Mesenchymal stem cell (in vitro differentiated cells and primary cell): ENCODE results near the gene PHF2.
"Not testable (repeated sequence)": the region's sequence is repeated elsewhere in the genome, so short reads cannot be mapped to it uniquely, and the experiment has no call there.

Source experiments
- DNase-seq: peaks from one replicate; pipeline ENCODE4 v3.0.0-alpha.2; 2013
- H2AFZ ChIP-seq: one replicate; pipeline ENCODE4 v1.6.1; 2013; ENCODE audit warnings: low read depth, mild to moderate bottlenecking, control low read depth, inconsistent platforms, low read length, moderate library complexity
- H2AK5ac ChIP-seq: 2 replicates; pipeline ENCODE4 v1.6.1; 2013; ENCODE audit warnings: low read length, moderate library complexity, mild to moderate bottlenecking, inconsistent platforms; ENCODE audit not compliant: severe bottlenecking
- H2BK120ac ChIP-seq: one replicate; pipeline ENCODE4 v1.6.1; 2013; ENCODE audit warnings: low read depth, mild to moderate bottlenecking, inconsistent platforms, low read length, moderate library complexity
- H2BK12ac ChIP-seq, 2 experiments: one replicate each; pipeline ENCODE4 v1.6.1; 2013; ENCODE audit warnings: inconsistent platforms in 2 of 2, low read length in 2 of 2, mild to moderate bottlenecking in 2 of 2, moderate library complexity in 2 of 2, control low read depth in 1 of 2
- H2BK15ac ChIP-seq: one replicate; pipeline ENCODE4 v1.6.1; 2013; ENCODE audit warnings: mild to moderate bottlenecking, low read depth, inconsistent platforms; ENCODE audit not compliant: poor library complexity, severe bottlenecking
- H2BK5ac ChIP-seq: 2 replicates; pipeline ENCODE4 v1.6.1; 2013; ENCODE audit warnings: low read depth, mild to moderate bottlenecking, low read length, control low read depth, inconsistent platforms; ENCODE audit not compliant: poor library complexity, severe bottlenecking
- H3K14ac ChIP-seq, 2 experiments: one replicate each; pipeline ENCODE4 v1.6.1; 2013; ENCODE audit warnings: inconsistent platforms in 2 of 2, low read length in 2 of 2, control low read depth in 1 of 2, mild to moderate bottlenecking in 1 of 2, moderate library complexity in 1 of 2
- H3K18ac ChIP-seq, 2 experiments: one replicate each; pipeline ENCODE4 v1.6.1; 2013; ENCODE audit warnings: inconsistent platforms in 2 of 2, low read length in 2 of 2, control low read depth in 1 of 2, low read depth in 1 of 2, mild to moderate bottlenecking in 1 of 2
- H3K23ac ChIP-seq, 2 experiments: one replicate each; pipeline ENCODE4 v1.6.1; 2013; ENCODE audit warnings: inconsistent platforms in 2 of 2, low read length in 2 of 2, mild to moderate bottlenecking in 2 of 2, moderate library complexity in 2 of 2, control low read depth in 1 of 2
- H3K27ac ChIP-seq: 2 replicates; pipeline ENCODE4 v1.5.1; 2013; ENCODE audit warnings: mild to moderate bottlenecking, moderate library complexity, low read length, control low read depth, inconsistent platforms; ENCODE audit not compliant: poor library complexity, severe bottlenecking
- H3K27me3 ChIP-seq, 2 experiments: 2 replicates each; pipeline versions ENCODE4 v1.6.1 to v1.7.0; 2013; ENCODE audit warnings: low read length in 2 of 2, mild to moderate bottlenecking in 2 of 2, moderate library complexity in 2 of 2, control low read depth in 1 of 2, inconsistent platforms in 1 of 2; ENCODE audit not compliant: control insufficient read depth in 1 of 2, insufficient read depth in 1 of 2
- H3K36me3 ChIP-seq, 2 experiments: 2 replicates each; pipeline versions ENCODE4 v1.6.1 to v1.7.0; 2013; ENCODE audit warnings: low read length in 2 of 2, control low read depth in 1 of 2, inconsistent platforms in 1 of 2, low read depth in 1 of 2, mild to moderate bottlenecking in 1 of 2; ENCODE audit not compliant: insufficient read depth in 2 of 2, control insufficient read depth in 1 of 2
- H3K4ac ChIP-seq, 2 experiments: one replicate each; pipeline ENCODE4 v1.6.1; 2013; ENCODE audit warnings: inconsistent platforms in 2 of 2, low read length in 2 of 2, mild to moderate bottlenecking in 2 of 2, moderate library complexity in 2 of 2, control low read depth in 1 of 2, low read depth in 1 of 2
- H3K4me1 ChIP-seq: 2 replicates; pipeline ENCODE4 v1.6.1; 2013; ENCODE audit warnings: low read depth, low read length, control low read depth; ENCODE audit not compliant: control insufficient read depth, insufficient read depth
- H3K4me2 ChIP-seq: 2 replicates; pipeline ENCODE4 v1.6.1; 2013; ENCODE audit warnings: low read length, mild to moderate bottlenecking, inconsistent platforms; ENCODE audit not compliant: poor library complexity, severe bottlenecking
- H3K4me3 ChIP-seq, 2 experiments: 2 replicates each; pipeline versions ENCODE4 v1.5.1 to v1.7.0; 2013; ENCODE audit warnings: low read length in 2 of 2, mild to moderate bottlenecking in 2 of 2, control low read depth in 1 of 2, low read depth in 1 of 2; ENCODE audit not compliant: insufficient read depth in 1 of 2
- H3K79me1 ChIP-seq: replicated peaks from 2 replicates; pipeline ENCODE4 v1.6.1; 2013; ENCODE audit warnings: mild to moderate bottlenecking, control low read depth, low read length, inconsistent platforms; ENCODE audit not compliant: poor library complexity, severe bottlenecking
- H3K9ac ChIP-seq: 2 replicates; pipeline ENCODE4 v1.7.0; 2013; ENCODE audit warnings: mild to moderate bottlenecking, low read length, moderate library complexity
- H3K9me3 ChIP-seq: 2 replicates; pipeline ENCODE4 v1.7.0; 2013; ENCODE audit warnings: mild to moderate bottlenecking, low read length; ENCODE audit not compliant: control insufficient read depth
- H4K8ac ChIP-seq: one replicate; pipeline ENCODE4 v1.6.1; 2013; ENCODE audit warnings: inconsistent platforms, mild to moderate bottlenecking, low read length, moderate library complexity
- H4K91ac ChIP-seq: one replicate; pipeline ENCODE4 v1.6.1; 2013; ENCODE audit warnings: mild to moderate bottlenecking, low read length, inconsistent platforms
- WGBS: methylation state at CpG from one replicate; pipeline ENCODE4 v1.1.7; 2013; ENCODE audit warnings: mixed read lengths; 5-methylcytosine and 5-hydroxymethylcytosine counted together

PHF2 gene

DNA sequence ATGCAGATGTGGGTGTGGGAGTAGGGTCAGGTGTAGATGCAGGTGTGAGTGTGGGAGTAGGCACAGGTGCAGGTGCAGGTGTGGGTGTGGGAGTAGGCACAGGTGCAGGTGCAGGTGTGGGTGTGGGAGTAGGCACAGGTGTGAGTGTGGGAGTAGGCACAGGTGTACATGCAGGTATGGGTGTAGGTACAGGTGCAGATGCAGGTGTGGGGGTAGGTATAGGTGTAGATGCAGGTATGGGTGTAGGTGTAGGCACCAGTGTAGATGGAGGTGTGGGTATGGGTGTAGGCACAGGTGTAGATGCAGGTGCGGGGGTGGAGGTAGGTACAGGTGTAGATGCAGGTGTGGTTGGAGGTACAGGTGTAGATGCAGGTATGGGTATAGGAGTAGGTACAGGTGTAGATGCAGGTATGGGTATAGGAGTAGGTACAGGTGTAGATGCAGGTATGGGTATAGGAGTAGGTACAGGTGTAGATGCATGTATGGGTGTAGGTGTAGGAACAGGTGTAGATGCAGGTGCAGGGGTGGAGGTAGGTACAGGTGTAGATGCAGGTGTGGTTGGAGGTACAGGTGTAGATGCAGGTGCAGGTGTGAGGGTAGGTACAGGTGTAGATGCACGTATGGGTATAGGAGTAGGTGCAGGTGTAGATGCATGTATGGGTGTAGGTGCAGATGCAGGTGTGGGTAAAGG lies 96.1 kb downstream of the PHF2 start:
- H3K18ac ChIP-seq, H2BK120ac ChIP-seq, H2AK5ac ChIP-seq, H3K9me3 ChIP-seq, H3K27ac ChIP-seq, H2BK15ac ChIP-seq, H2BK12ac ChIP-seq, H3K4me1 ChIP-seq, H2AFZ ChIP-seq, H4K91ac ChIP-seq, H3K9ac ChIP-seq, H2BK5ac ChIP-seq, H4K8ac ChIP-seq, H3K4ac ChIP-seq, H3K27me3 ChIP-seq, H3K14ac ChIP-seq, H3K23ac ChIP-seq, H3K4me2 ChIP-seq, H3K79me1 ChIP-seq: not testable (repeated sequence)
- 97% methylated on average over 2 of the region's 2 CpGs for WGBS
- H3K4me3 ChIP-seq, result peak overlapping the region in 1 of 2 experiments; percentile 27
- peak; percentile 2 for DNase-seq
- peaks cover 8 to 70% of the 10 kb centered on the region in 2 experiments for H3K36me3 ChIP-seq

DNA sequence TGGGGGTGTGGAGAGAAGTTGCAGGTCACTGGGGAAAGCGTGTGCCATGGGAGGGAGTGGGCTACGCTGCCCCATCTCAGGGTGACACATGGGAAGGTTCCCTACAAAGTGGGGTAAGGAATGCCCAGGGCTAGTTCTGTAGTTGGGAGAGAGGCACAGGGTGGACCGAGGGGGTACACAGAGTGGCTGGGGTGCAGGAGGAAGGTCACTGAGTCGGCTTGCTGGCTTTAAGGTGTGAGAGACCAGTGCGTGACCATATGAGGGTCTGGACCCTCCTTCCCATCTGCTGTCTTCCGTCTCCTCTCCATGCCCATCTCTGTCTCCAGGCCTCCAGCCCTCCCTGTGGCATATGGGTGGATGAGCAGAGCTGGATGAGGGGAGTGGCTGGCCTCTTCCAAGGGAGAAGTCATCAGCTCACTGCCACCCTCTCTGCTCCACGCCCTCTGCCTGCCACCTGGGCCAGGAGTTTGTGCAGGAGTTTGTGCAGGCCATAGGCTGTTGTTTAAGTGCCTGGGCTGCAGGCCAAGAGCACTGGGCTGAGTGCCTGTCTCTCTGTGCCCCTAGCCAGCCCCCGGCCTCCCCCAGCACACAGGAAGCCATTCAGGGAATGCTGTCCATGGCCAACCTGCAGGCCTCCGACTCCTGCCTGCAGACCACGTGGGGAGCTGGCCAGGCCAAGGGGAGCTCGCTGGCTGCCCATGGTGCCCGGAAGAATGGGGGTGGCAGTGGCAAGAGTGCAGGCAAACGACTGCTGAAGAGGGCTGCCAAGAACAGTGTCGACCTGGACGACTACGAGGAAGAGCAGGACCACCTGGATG lies 96.8 kb downstream of the PHF2 start:
- no peak overlapping the region for H2BK12ac ChIP-seq
- H3K27ac ChIP-seq, result no peak overlapping the region
- peak overlapping the region in 1 of 2 experiments; percentile 27 for H3K4me3 ChIP-seq
- H4K8ac ChIP-seq, result no peak overlapping the region
- H2BK15ac ChIP-seq, result no peak overlapping the region
- no peak overlapping the region for H3K18ac ChIP-seq
- peaks cover 2% of the 10 kb centered on the region for H3K4me1 ChIP-seq
- H4K91ac ChIP-seq, result no peak overlapping the region
- H2AK5ac ChIP-seq, result no peak overlapping the region
- H3K79me1 ChIP-seq, result no peaks in the 10 kb centered on the region
- no peak overlapping the region for H3K14ac ChIP-seq
- H3K4me2 ChIP-seq, result no peak overlapping the region
- no peak overlapping the region for H2BK120ac ChIP-seq
- DNase-seq, result peak; percentile 32
- H2BK5ac ChIP-seq, result no peak overlapping the region
- no peak overlapping the region for H3K23ac ChIP-seq
- H3K36me3 ChIP-seq, result peaks cover 15 to 71% of the 10 kb centered on the region in 2 experiments
- H3K4ac ChIP-seq, result no peak overlapping the region
- no peak overlapping the region for H2AFZ ChIP-seq
- WGBS, result 97% methylated on average over 12 of the region's 16 CpGs
- no peak overlapping the region for H3K9ac ChIP-seq
- H3K9me3 ChIP-seq, result no peaks in the 10 kb centered on the region
- H3K27me3 ChIP-seq, result no peaks in the 10 kb centered on the region

DNA sequence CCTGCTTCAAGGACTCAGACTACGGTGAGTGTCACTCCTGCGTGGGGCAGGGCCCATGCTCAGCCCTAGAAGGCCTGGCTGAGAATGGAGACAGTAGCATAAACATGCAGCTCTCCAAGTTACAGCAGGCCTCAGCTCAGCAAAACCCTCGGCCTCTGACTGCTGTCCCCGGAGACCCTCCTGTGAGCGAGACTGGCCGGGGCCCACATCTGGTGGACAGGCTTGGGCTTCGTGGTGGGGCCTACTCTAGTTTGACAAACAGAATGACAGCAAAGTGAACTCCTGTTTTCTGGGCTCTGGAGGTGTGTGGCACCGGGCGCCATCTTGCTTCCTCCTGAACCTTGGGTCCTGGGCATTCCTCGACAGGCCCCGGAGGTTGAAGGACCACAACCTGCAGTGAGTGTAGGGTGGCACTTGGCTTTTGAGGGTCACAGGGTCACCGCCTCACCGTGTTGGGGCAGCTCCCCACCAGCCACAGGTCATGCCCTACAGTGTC lies 97.5 kb downstream of the PHF2 start:
- peak; percentile 6 for DNase-seq
- WGBS, result 98% methylated on average over 13 of the region's 13 CpGs

More for the DNA sequence above, 97.5 kb downstream of the PHF2 start:
- Histone ChIP-seq H3K18ac (no peak overlapping the region), H2BK120ac (no peak overlapping the region), H4K8ac (no peak overlapping the region), H3K4me1 (no peaks in the 10 kb centered on the region), H2BK15ac (no peak overlapping the region), H3K27ac (no peak overlapping the region), H3K4me2 (no peak overlapping the region), H3K79me1 (no peaks in the 10 kb centered on the region), H3K4ac (no peak overlapping the region), H2BK12ac (no peak overlapping the region), H3K36me3 (peaks cover 15 to 69% of the 10 kb centered on the region in 2 experiments), H3K14ac (no peak overlapping the region), H2AFZ (no peak overlapping the region), H3K9me3 (no peaks in the 10 kb centered on the region), H4K91ac (no peak overlapping the region), H2AK5ac (no peak overlapping the region), H3K4me3 (no peak overlapping the region), H2BK5ac (no peak overlapping the region), H3K27me3 (no peaks in the 10 kb centered on the region), H3K9ac (no peak overlapping the region), H3K23ac (no peak overlapping the region)
